HepG2 (cell line): ENCODE measurements around the gene ACOT13. TPM values are rescaled to one million over a fixed set of nuclear protein-coding genes. Genes with fewer than 3 reads are reported as not detected.

Source experiments
- ARNT2 ChIP-seq: sonication (generic); formaldehyde crosslinking; IDR thresholded peaks from 2 replicates; pipeline ENCODE4 v1.8.0; 2022; ENCODE audit warnings: mild to moderate bottlenecking, low read depth, missing genetic modification reagents, moderate library complexity
- ARNTL ChIP-seq: sonication (generic); formaldehyde crosslinking; IDR thresholded peaks from 2 replicates; pipeline ENCODE4 v1.4.0; 2020; ENCODE audit warnings: mild to moderate bottlenecking, missing genetic modification reagents
- ATF1 ChIP-seq: IDR thresholded peaks from 2 replicates; pipeline ENCODE4 v1.6.1; 2016; ENCODE audit warnings: mild to moderate bottlenecking, control low read depth
- CBX1 ChIP-seq: IDR thresholded peaks from one replicate; pipeline ENCODE4 v1.6.1; 2016; ENCODE audit warnings: antibody characterized with exemption, low read depth
- CENPX ChIP-seq: sonication (generic); formaldehyde crosslinking; IDR thresholded peaks from 2 replicates; pipeline ENCODE4 v1.9.0; 2021; ENCODE audit warnings: mild to moderate bottlenecking, missing genetic modification reagents, moderate library complexity
- DZIP1 ChIP-seq: sonication (generic); formaldehyde crosslinking; IDR thresholded peaks from 2 replicates; pipeline ENCODE4 v1.5.0; 2020; ENCODE audit warnings: mild to moderate bottlenecking, missing genetic modification reagents
- ELF3 ChIP-seq: IDR thresholded peaks from 2 replicates; pipeline ENCODE4 v1.6.1; 2016; ENCODE audit warnings: missing genetic modification reagents, missing compliant biosample characterization
- FOSL1 ChIP-seq: sonication (generic); formaldehyde crosslinking; IDR thresholded peaks from 2 replicates; pipeline ENCODE4 v1.9.0; 2021; ENCODE audit warnings: missing genetic modification reagents, borderline replicate concordance
- HDAC1 ChIP-seq: sonication (generic); formaldehyde crosslinking; IDR thresholded peaks from 2 replicates; pipeline ENCODE4 v1.5.1; 2020; ENCODE audit warnings: mild to moderate bottlenecking, missing genetic modification reagents
- KAT8 ChIP-seq: IDR thresholded peaks from 2 replicates; pipeline ENCODE4 v1.6.1; 2016; ENCODE audit warnings: missing genetic modification reagents, missing compliant biosample characterization
- KLF6 ChIP-seq: IDR thresholded peaks from 2 replicates; pipeline ENCODE4 v1.8.0; 2016; ENCODE audit warnings: missing biosample characterization, missing genetic modification reagents
- NFATC3 ChIP-seq: sonication (generic); formaldehyde crosslinking; IDR thresholded peaks from 2 replicates; pipeline ENCODE4 v1.5.1; 2020; ENCODE audit warnings: mild to moderate bottlenecking, missing genetic modification reagents
- PAWR ChIP-seq: sonication (generic); formaldehyde crosslinking; IDR thresholded peaks from 2 replicates; pipeline ENCODE4 v1.4.0; 2020; ENCODE audit warnings: missing genetic modification reagents, mild to moderate bottlenecking, borderline replicate concordance
- SOX5 ChIP-seq: IDR thresholded peaks from 2 replicates; pipeline ENCODE4 v1.6.1; 2016; ENCODE audit warnings: borderline replicate concordance
- SRY ChIP-seq: sonication (generic); formaldehyde crosslinking; IDR thresholded peaks from 2 replicates; pipeline ENCODE4 v1.8.0; 2022; ENCODE audit warnings: mild to moderate bottlenecking, missing genetic modification reagents
- THRA ChIP-seq: sonication (generic); formaldehyde crosslinking; IDR thresholded peaks from 2 replicates; pipeline ENCODE4 v1.4.0; 2020; ENCODE audit warnings: missing genetic modification reagents, borderline replicate concordance
- TOPORS ChIP-seq: sonication (generic); formaldehyde crosslinking; IDR thresholded peaks from 2 replicates; pipeline ENCODE4 v1.8.0; 2023; ENCODE audit warnings: mild to moderate bottlenecking, missing genetic modification reagents
- TSC22D2 ChIP-seq: sonication (generic); formaldehyde crosslinking; IDR thresholded peaks from 2 replicates; pipeline ENCODE4 v1.5.1; 2020; ENCODE audit warnings: missing genetic modification reagents, mild to moderate bottlenecking, borderline replicate concordance
- WIZ ChIP-seq: sonication (generic); formaldehyde crosslinking; IDR thresholded peaks from 2 replicates; pipeline ENCODE4 v1.5.1; 2020; ENCODE audit warnings: mild to moderate bottlenecking, missing genetic modification reagents
- ZBTB21 ChIP-seq: sonication (generic); formaldehyde crosslinking; IDR thresholded peaks from 2 replicates; pipeline ENCODE4 v1.4.0; 2020; ENCODE audit warnings: missing genetic modification reagents
- ZKSCAN8 ChIP-seq: IDR thresholded peaks from 2 replicates; pipeline ENCODE4 v1.6.1; 2016; ENCODE audit warnings: borderline replicate concordance, missing genetic modification reagents, missing compliant biosample characterization
- ZNF230 ChIP-seq: sonication (generic); formaldehyde crosslinking; IDR thresholded peaks from 2 replicates; pipeline ENCODE4 v1.4.0; 2020; ENCODE audit warnings: mild to moderate bottlenecking, missing genetic modification reagents
- ZNF572 ChIP-seq: sonication (generic); formaldehyde crosslinking; IDR thresholded peaks from 2 replicates; pipeline ENCODE4 v1.5.1; 2020; ENCODE audit warnings: mild to moderate bottlenecking, missing genetic modification reagents
- ZNF574 ChIP-seq: sonication (generic); formaldehyde crosslinking; IDR thresholded peaks from 2 replicates; pipeline ENCODE4 v1.4.0; 2020; ENCODE audit warnings: missing genetic modification reagents
- ZNF839 ChIP-seq: sonication (generic); formaldehyde crosslinking; IDR thresholded peaks from 2 replicates; pipeline ENCODE4 v1.4.0; 2020; ENCODE audit warnings: missing genetic modification reagents, mild to moderate bottlenecking, borderline replicate concordance
- ZSCAN9 ChIP-seq: IDR thresholded peaks from 2 replicates; pipeline ENCODE4 v1.6.1; 2016; ENCODE audit warnings: borderline replicate concordance
- polyA plus RNA-seq, 8 experiments: library from polyadenylated mRNA; depleted of rRNA in 3 of 8; stranded (reverse) in 7 of 8; unstranded in 1 of 8; fragments of >200 nt; fragmentation: Illumina TruSeq in 4 of 8; extraction: Trizol in 4 of 8; gene quantifications; 2 replicates each; pipeline versions ENCODE4 v1.2.1 to v1.2.3, GENCODE V29; 2011 to 2016; ENCODE audit warnings: low read depth in 4 of 8, missing spikeins in 1 of 8, mixed read lengths in 1 of 8; ENCODE audit not compliant: insufficient read depth in 1 of 8
- total RNA-seq, 5 experiments: library from RNA; depleted of rRNA; stranded (reverse); fragments of >200 nt; fragmentation: Illumina TruSeq; extraction: Trizol; gene quantifications; 2 replicates each; pipeline ENCODE4 v1.2.3, GENCODE V29; 2016; ENCODE audit warnings: low read depth in 1 of 5

ACOT13 gene
- total and polyA plus RNA-seq, 2 of the 13 experiments (the other 11 are each of a cell fraction or from before 2014, with no cell fraction given) = 31.5 to 45.1 TPM

- TF ChIP-seq ZNF572 (CRISPR knock-in tag) (no peak), CBX1 (peak; percentile 80), ARNT2 (CRISPR knock-in tag) (peak; percentile 87), TOPORS (no peak), ELF3 (CRISPR knock-in tag) (no peak; the same call in 1 of the 2 replicates), SRY (CRISPR knock-in tag) (peak; percentile 88), KLF6 (peak; percentile 93), ZSCAN9 (CRISPR knock-in tag) (peak; percentile 82; the same call in 1 of the 2 replicates), ZBTB21 (CRISPR knock-in tag) (no peak), ATF1 (peak; percentile 66), ARNTL (CRISPR knock-in tag) (peak; percentile 93), DZIP1 (CRISPR knock-in tag) (0 out of 2 replicates have a peak, but pooled peaks have one; percentile 10), PAWR (CRISPR knock-in tag) (no peak), ZNF230 (no peak), ZNF839 (CRISPR knock-in tag) (no peak), FOSL1 (no peak), KAT8 (CRISPR knock-in tag) (peak; percentile 78), WIZ (no peak), ZKSCAN8 (CRISPR knock-in tag) (peak; percentile 70), ZNF574 (peak; percentile 84), TSC22D2 (CRISPR knock-in tag) (no peak), THRA (CRISPR knock-in tag) (peak; percentile 61; the same call in 1 of the 2 replicates), NFATC3 (CRISPR knock-in tag) (0 out of 2 replicates have a peak, but pooled peaks have one; percentile 79), CENPX (CRISPR knock-in tag) (no peak), SOX5 (CRISPR knock-in tag) (no peak), HDAC1 (CRISPR knock-in tag) (peak; percentile 83)
Measured at GRCh38 chr6:24721461-24722215, 54.8 kb downstream of the ACOT13 start (continued).
